ENCODE data around the gene OR14I1. TPM values are rescaled to one million over a fixed set of nuclear protein-coding genes. Genes with fewer than 3 reads are reported as not detected.

OR14I1 gene
- total and polyA plus RNA-seq, 9 of the 15 experiments (the other 6 are each of a cell fraction or from before 2014, with no cell fraction given) = not detected

DNA sequence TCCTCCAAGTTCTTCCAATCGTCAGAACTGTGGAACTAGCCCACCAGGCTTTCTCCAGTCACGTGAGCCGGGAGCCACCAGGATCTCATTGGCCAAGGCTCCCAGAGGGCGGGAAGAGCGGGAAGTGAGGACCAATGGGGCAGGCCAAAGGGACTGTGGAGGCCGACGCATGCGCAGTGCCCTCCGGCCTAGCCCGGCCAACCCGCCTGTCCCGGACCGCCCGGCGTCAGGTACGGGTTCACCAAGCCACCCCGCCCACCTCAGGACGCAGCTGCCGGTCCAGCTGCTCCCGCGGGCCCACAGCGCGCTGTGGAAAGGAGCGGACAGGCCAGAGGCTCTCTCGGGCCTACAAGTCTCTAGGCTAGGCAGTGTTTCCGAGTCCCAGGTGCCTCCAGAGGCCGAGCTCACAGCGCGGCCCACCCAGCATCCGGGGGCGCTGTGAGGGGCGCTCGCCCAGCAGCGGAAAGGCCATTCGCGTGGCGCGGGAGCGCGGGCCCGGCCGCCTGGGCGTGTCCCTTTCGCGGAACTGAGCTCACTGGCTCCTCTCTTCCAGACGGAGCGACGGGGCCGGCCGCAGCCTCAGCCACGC lies 10.9 kb downstream of the OR14I1 start (continued):
- TF ChIP-seq, protein P1, sequence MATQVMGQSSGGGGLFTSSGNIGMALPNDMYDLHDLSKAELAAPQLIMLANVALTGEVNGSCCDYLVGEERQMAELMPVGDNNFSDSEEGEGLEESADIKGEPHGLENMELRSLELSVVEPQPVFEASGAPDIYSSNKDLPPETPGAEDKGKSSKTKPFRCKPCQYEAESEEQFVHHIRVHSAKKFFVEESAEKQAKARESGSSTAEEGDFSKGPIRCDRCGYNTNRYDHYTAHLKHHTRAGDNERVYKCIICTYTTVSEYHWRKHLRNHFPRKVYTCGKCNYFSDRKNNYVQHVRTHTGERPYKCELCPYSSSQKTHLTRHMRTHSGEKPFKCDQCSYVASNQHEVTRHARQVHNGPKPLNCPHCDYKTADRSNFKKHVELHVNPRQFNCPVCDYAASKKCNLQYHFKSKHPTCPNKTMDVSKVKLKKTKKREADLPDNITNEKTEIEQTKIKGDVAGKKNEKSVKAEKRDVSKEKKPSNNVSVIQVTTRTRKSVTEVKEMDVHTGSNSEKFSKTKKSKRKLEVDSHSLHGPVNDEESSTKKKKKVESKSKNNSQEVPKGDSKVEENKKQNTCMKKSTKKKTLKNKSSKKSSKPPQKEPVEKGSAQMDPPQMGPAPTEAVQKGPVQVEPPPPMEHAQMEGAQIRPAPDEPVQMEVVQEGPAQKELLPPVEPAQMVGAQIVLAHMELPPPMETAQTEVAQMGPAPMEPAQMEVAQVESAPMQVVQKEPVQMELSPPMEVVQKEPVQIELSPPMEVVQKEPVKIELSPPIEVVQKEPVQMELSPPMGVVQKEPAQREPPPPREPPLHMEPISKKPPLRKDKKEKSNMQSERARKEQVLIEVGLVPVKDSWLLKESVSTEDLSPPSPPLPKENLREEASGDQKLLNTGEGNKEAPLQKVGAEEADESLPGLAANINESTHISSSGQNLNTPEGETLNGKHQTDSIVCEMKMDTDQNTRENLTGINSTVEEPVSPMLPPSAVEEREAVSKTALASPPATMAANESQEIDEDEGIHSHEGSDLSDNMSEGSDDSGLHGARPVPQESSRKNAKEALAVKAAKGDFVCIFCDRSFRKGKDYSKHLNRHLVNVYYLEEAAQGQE (IDR thresholded peaks at IDR 0.05; ENCODE audit: borderline replicate concordance) = no peak
- TF ChIP-seq, protein P1 (CRISPR knock-in tag; IDR thresholded peaks at IDR 0.05; ENCODE audit: low read depth) = 0 out of 2 replicates have a peak, but pooled peaks have one; percentile 59
- peak; percentile 39; the same call in 1 of the 2 replicates for TF ChIP-seq PHF8 (IDR thresholded peaks at IDR 0.05; ENCODE audit: borderline replicate concordance, low read length)
- peak; percentile 85; the same call in 1 of the 2 replicates for TF ChIP-seq ZNF431 (CRISPR knock-in tag; IDR thresholded peaks at IDR 0.05)
- TF ChIP-seq, protein P2, sequence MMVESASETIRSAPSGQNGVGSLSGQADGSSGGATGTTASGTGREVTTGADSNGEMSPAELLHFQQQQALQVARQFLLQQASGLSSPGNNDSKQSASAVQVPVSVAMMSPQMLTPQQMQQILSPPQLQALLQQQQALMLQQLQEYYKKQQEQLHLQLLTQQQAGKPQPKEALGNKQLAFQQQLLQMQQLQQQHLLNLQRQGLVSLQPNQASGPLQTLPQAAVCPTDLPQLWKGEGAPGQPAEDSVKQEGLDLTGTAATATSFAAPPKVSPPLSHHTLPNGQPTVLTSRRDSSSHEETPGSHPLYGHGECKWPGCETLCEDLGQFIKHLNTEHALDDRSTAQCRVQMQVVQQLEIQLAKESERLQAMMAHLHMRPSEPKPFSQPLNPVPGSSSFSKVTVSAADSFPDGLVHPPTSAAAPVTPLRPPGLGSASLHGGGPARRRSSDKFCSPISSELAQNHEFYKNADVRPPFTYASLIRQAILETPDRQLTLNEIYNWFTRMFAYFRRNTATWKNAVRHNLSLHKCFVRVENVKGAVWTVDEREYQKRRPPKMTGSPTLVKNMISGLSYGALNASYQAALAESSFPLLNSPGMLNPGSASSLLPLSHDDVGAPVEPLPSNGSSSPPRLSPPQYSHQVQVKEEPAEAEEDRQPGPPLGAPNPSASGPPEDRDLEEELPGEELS (CRISPR knock-in tag; IDR thresholded peaks at IDR 0.05; ENCODE audit: borderline replicate concordance) = 0 out of 2 replicates have a peak, but pooled peaks have one; percentile 75
- no peak for TF ChIP-seq ZNF830 (CRISPR knock-in tag; IDR thresholded peaks at IDR 0.05)
- peak; percentile 94 to 95 for TF ChIP-seq NRF1 (conservative IDR thresholded peaks at IDR 0.05 in 1 of 2, IDR thresholded peaks at IDR 0.05 in 1 of 2)
- no peak for TF ChIP-seq SMARCC2 (IDR thresholded peaks at IDR 0.05; ENCODE audit: low read depth)
- TF ChIP-seq, protein P3, sequence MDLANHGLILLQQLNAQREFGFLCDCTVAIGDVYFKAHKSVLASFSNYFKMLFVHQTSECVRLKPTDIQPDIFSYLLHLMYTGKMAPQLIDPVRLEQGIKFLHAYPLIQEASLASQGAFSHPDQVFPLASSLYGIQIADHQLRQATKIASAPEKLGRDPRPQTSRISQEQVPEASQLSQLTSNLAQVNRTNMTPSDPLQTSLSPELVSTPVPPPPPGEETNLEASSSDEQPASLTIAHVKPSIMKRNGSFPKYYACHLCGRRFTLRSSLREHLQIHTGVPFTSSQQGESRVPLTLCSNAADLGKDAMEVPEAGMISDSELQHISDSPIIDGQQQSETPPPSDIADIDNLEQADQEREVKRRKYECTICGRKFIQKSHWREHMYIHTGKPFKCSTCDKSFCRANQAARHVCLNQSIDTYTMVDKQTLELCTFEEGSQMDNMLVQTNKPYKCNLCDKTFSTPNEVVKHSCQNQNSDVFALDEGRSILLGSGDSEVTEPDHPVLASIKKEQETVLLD (IDR thresholded peaks at IDR 0.05) = 0 out of 2 replicates have a peak, but pooled peaks have one; percentile 38
- TF ChIP-seq FOXP1 (CRISPR knock-in tag; IDR thresholded peaks at IDR 0.05) = peak; percentile 52; the same call in 1 of the 2 replicates
- TF ChIP-seq MYNN (IDR thresholded peaks at IDR 0.05) = no peak
- TF ChIP-seq MYNN (CRISPR knock-in tag; IDR thresholded peaks at IDR 0.05) = no peak
- peak; percentile 86; the same call in 1 of the 2 replicates for TF ChIP-seq ZNF224 (CRISPR knock-in tag; IDR thresholded peaks at IDR 0.05)
- TF ChIP-seq NFYB (IDR thresholded peaks at IDR 0.05; ENCODE audit: extremely low read depth, insufficient read length) = peak; percentile 84
